ENCODE measurements around the gene CCR1. TPM values are rescaled to one million over a fixed set of nuclear protein-coding genes. Genes with fewer than 3 reads are reported as not detected.

Gene CCR1
- polyA plus RNA-seq, 1 of the 3 experiments (the other 2 are of a cell fraction): not detected

DNA sequence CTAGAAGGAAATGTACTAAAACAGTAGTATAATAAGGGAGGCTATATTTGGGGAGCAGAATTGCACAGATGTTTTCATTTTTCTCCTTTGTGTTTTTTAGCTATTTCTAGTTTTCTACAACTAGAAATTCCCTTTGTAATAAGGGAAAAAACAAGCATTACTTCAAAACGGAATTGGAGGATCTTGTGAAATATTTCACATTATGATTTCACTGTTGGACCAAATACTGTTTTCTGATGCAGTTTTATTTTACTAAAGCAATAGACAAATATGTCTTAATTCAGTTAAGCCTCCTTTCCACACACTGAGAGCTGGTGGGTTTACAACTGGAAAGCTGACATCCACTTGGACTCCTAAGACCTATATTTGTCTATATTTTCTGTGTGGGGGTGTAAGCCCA is 7.3 kb downstream of the CCR1 start:
- 0% methylated on average over 1 of the region's 1 CpG for WGBS (ENCODE audit: low lambda C conversion rate)
- CTCF ChIA-PET: interaction anchor here (0.9 kb wide), 1 partner anchor 20 kb away, joined by 3 read pairs; no protein-coding TSS in a partner anchor

DNA sequence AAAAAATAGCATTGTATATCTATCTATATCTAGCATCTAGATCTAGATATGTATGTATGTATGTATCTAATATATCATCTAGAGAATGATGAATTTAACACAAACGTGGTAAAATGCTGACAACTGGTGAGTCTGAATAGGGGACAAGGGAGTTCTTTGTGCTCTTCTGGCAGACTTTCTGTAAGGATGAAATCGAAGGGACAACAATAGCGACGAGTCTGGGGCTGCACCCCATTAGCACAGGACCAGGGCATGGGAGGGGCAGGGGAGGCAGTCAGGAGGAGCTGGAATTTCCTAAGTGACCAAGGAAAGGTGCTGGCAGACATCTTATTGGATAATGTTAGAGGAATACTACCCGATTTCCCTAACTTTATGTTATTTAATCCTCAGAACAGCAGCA is 7.9 kb downstream of the CCR1 start:
- WGBS (ENCODE audit: low lambda C conversion rate): 4% methylated on average over 5 of the region's 5 CpGs
- H3K4me2 ChIP-seq: no peak overlapping the region
- no peak for DNase-seq
- H3F3A ChIP-seq (replicated peaks; ENCODE audit: insufficient read depth): no peaks in the 10 kb centered on the region
- H3K27ac ChIP-seq (ENCODE audit: low read depth in 2 of 2, low read length in 1 of 2): no peak overlapping the region
- no peaks in the 10 kb centered on the region for H3K9me2 ChIP-seq
- no peak overlapping the region for H3K9ac ChIP-seq
- no peaks in the 10 kb centered on the region for H3K36me3 ChIP-seq (replicated peaks in 1 of 2; ENCODE audit: control insufficient read depth in 1 of 2, insufficient read depth in 2 of 2, low read length in 1 of 2)
- no peaks in the 10 kb centered on the region for H3K4me1 ChIP-seq (ENCODE audit: control insufficient read depth in 1 of 2, insufficient read depth in 2 of 2, low read depth in 1 of 2, low read length in 1 of 2)
- H3K9me3 ChIP-seq: no peaks in the 10 kb centered on the region
- H3K4me3 ChIP-seq (ENCODE audit: low read depth in 2 of 2, low read length in 1 of 2): no peak overlapping the region
- no peaks in the 10 kb centered on the region for H4K20me1 ChIP-seq (ENCODE audit: insufficient read depth)
- CTCF ChIA-PET: no interaction called here
- no peak overlapping the region for H2AFZ ChIP-seq (ENCODE audit: low read depth)
- POLR2A ChIA-PET: no interaction called here
- H3K79me2 ChIP-seq (ENCODE audit: insufficient read depth): no peaks in the 10 kb centered on the region
- H3K27me3 ChIP-seq (ENCODE audit: insufficient read depth): no peaks in the 10 kb centered on the region; the same call in 1 of the 2 replicates
- TF ChIP-seq SIN3A (IDR thresholded peaks at IDR 0.05; ENCODE audit: borderline replicate concordance, low read depth, low read length): no peak
- TF ChIP-seq, protein P1, sequence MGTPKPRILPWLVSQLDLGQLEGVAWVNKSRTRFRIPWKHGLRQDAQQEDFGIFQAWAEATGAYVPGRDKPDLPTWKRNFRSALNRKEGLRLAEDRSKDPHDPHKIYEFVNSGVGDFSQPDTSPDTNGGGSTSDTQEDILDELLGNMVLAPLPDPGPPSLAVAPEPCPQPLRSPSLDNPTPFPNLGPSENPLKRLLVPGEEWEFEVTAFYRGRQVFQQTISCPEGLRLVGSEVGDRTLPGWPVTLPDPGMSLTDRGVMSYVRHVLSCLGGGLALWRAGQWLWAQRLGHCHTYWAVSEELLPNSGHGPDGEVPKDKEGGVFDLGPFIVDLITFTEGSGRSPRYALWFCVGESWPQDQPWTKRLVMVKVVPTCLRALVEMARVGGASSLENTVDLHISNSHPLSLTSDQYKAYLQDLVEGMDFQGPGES (IDR thresholded peaks at IDR 0.05; ENCODE audit: low read depth, low read length): no peak
- TF ChIP-seq GABPA (IDR thresholded peaks at IDR 0.05; ENCODE audit: low read depth): no peak
- TF ChIP-seq NRF1 (IDR thresholded peaks at IDR 0.05; ENCODE audit: low read depth, low read length): no peak
- no peak for TF ChIP-seq FOXJ3 (CRISPR knock-in tag; IDR thresholded peaks at IDR 0.05)
- TF ChIP-seq JUND (IDR thresholded peaks at IDR 0.05): no peak
- no peak for TF ChIP-seq MXI1 (IDR thresholded peaks at IDR 0.05; ENCODE audit: low read depth, low read length)
- TF ChIP-seq POLR2AphosphoS5 (IDR thresholded peaks at IDR 0.05; ENCODE audit: low read depth, low read length): no peak
- TF ChIP-seq TCF12 (IDR thresholded peaks at IDR 0.05): no peak
- no peak for TF ChIP-seq RCOR1 (IDR thresholded peaks at IDR 0.05; ENCODE audit: low read length)
- TF ChIP-seq, protein P2, sequence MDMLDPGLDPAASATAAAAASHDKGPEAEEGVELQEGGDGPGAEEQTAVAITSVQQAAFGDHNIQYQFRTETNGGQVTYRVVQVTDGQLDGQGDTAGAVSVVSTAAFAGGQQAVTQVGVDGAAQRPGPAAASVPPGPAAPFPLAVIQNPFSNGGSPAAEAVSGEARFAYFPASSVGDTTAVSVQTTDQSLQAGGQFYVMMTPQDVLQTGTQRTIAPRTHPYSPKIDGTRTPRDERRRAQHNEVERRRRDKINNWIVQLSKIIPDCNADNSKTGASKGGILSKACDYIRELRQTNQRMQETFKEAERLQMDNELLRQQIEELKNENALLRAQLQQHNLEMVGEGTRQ (IDR thresholded peaks at IDR 0.05; ENCODE audit: borderline replicate concordance, low read depth, low read length): no peak

More for the DNA sequence above, 7.3 kb downstream of the CCR1 start:
- DNase-seq: no peak
- Histone ChIP-seq H3K79me2 (ENCODE audit: insufficient read depth) (no peaks in the 10 kb centered on the region), H2AFZ (ENCODE audit: low read depth) (no peak overlapping the region), H3K36me3 (replicated peaks in 1 of 2; ENCODE audit: control insufficient read depth in 1 of 2, insufficient read depth in 2 of 2, low read length in 1 of 2) (no peaks in the 10 kb centered on the region), H3K4me1 (ENCODE audit: control insufficient read depth in 1 of 2, insufficient read depth in 2 of 2, low read depth in 1 of 2, low read length in 1 of 2) (no peaks in the 10 kb centered on the region), H3K9me2 (no peaks in the 10 kb centered on the region), H3K4me3 (ENCODE audit: low read depth in 2 of 2, low read length in 1 of 2) (no peak overlapping the region), H3K4me2 (no peak overlapping the region), H4K20me1 (ENCODE audit: insufficient read depth) (no peaks in the 10 kb centered on the region), H3K27me3 (ENCODE audit: insufficient read depth) (no peaks in the 10 kb centered on the region; the same call in 1 of the 2 replicates), H3K9ac (no peak overlapping the region), H3K27ac (ENCODE audit: low read depth in 2 of 2, low read length in 1 of 2) (no peak overlapping the region), H3K9me3 (no peaks in the 10 kb centered on the region), H3F3A (replicated peaks; ENCODE audit: insufficient read depth) (no peaks in the 10 kb centered on the region)
- POLR2A ChIA-PET: no interaction called here
- TF ChIP-seq ELF1 (IDR thresholded peaks at IDR 0.05): no peak
- no peak for TF ChIP-seq SIN3A (IDR thresholded peaks at IDR 0.05; ENCODE audit: borderline replicate concordance, low read depth, low read length)
- TF ChIP-seq, protein P3, sequence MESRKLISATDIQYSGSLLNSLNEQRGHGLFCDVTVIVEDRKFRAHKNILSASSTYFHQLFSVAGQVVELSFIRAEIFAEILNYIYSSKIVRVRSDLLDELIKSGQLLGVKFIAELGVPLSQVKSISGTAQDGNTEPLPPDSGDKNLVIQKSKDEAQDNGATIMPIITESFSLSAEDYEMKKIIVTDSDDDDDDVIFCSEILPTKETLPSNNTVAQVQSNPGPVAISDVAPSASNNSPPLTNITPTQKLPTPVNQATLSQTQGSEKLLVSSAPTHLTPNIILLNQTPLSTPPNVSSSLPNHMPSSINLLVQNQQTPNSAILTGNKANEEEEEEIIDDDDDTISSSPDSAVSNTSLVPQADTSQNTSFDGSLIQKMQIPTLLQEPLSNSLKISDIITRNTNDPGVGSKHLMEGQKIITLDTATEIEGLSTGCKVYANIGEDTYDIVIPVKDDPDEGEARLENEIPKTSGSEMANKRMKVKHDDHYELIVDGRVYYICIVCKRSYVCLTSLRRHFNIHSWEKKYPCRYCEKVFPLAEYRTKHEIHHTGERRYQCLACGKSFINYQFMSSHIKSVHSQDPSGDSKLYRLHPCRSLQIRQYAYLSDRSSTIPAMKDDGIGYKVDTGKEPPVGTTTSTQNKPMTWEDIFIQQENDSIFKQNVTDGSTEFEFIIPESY (IDR thresholded peaks at IDR 0.05; ENCODE audit: borderline replicate concordance, low read depth): no peak
- TF ChIP-seq EZH2phosphoT487 (IDR thresholded peaks at IDR 0.05; ENCODE audit: borderline replicate concordance, low read depth): no peak
- TF ChIP-seq, protein P4, sequence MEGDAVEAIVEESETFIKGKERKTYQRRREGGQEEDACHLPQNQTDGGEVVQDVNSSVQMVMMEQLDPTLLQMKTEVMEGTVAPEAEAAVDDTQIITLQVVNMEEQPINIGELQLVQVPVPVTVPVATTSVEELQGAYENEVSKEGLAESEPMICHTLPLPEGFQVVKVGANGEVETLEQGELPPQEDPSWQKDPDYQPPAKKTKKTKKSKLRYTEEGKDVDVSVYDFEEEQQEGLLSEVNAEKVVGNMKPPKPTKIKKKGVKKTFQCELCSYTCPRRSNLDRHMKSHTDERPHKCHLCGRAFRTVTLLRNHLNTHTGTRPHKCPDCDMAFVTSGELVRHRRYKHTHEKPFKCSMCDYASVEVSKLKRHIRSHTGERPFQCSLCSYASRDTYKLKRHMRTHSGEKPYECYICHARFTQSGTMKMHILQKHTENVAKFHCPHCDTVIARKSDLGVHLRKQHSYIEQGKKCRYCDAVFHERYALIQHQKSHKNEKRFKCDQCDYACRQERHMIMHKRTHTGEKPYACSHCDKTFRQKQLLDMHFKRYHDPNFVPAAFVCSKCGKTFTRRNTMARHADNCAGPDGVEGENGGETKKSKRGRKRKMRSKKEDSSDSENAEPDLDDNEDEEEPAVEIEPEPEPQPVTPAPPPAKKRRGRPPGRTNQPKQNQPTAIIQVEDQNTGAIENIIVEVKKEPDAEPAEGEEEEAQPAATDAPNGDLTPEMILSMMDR (IDR thresholded peaks at IDR 0.05): no peak
- no peak for TF ChIP-seq MXI1 (IDR thresholded peaks at IDR 0.05; ENCODE audit: low read depth, low read length)
- no peak for TF ChIP-seq POLR2AphosphoS5 (IDR thresholded peaks at IDR 0.05; ENCODE audit: low read depth, low read length)
- no peak for TF ChIP-seq TAF1 (IDR thresholded peaks at IDR 0.05; ENCODE audit: borderline replicate concordance, low read depth, low read length)
- TF ChIP-seq RAD21 (IDR thresholded peaks at IDR 0.05; ENCODE audit: low read length): no peak
- no peak for TF ChIP-seq YY1 (IDR thresholded peaks at IDR 0.05; ENCODE audit: low read depth)
- TF ChIP-seq, protein P5, sequence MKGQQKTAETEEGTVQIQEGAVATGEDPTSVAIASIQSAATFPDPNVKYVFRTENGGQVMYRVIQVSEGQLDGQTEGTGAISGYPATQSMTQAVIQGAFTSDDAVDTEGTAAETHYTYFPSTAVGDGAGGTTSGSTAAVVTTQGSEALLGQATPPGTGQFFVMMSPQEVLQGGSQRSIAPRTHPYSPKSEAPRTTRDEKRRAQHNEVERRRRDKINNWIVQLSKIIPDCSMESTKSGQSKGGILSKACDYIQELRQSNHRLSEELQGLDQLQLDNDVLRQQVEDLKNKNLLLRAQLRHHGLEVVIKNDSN (IDR thresholded peaks at IDR 0.05; ENCODE audit: borderline replicate concordance, low read depth): no peak
- no peak for TF ChIP-seq NRF1 (IDR thresholded peaks at IDR 0.05; ENCODE audit: low read depth, low read length)
- no peak for TF ChIP-seq FOSL2 (IDR thresholded peaks at IDR 0.05; ENCODE audit: borderline replicate concordance, low read depth)
- TF ChIP-seq NFIC (IDR thresholded peaks at IDR 0.05; ENCODE audit: borderline replicate concordance): no peak
- no peak for TF ChIP-seq EP300 (IDR thresholded peaks at IDR 0.05; ENCODE audit: borderline replicate concordance in 1 of 2, low read depth in 1 of 2, low read length in 1 of 2)

Data from SK-N-SH (cell line).